Measurements from ENCODE around the gene GAB4.

GAB4 gene

GRCh38 chr22:16989915-16990314 is 18.1 kb downstream of the GAB4 start:
- no peak for TF ChIP-seq CTCF (IDR thresholded peaks at IDR 0.05)
- H3K27ac ChIP-seq, result no peak overlapping the region
- DNase-seq (ENCODE audit: low spot score), result no peak
- no peak overlapping the region for H3K4me3 ChIP-seq

GRCh38 chr22:16988257-16988656 is 19.8 kb downstream of the GAB4 start:
- no peak overlapping the region for H3K27ac ChIP-seq
- peak; percentile 53 for DNase-seq (ENCODE audit: low spot score)
- H3K4me3 ChIP-seq, result no peak overlapping the region
- no peak for TF ChIP-seq CTCF (IDR thresholded peaks at IDR 0.05)

- Histone ChIP-seq H3K4me3 (no peak overlapping the region), H3K27ac (no peak overlapping the region)
- DNase-seq (ENCODE audit: low spot score), result peak; percentile 63
- no peak for TF ChIP-seq CTCF (IDR thresholded peaks at IDR 0.05)
These were observed 20.2 kb downstream of the GAB4 start for GRCh38 chr22:16987822-16988221.

- no peak for TF ChIP-seq CTCF (IDR thresholded peaks at IDR 0.05)
- Histone ChIP-seq H3K27ac (no peak overlapping the region), H3K4me3 (no peak overlapping the region)
- DNase-seq (ENCODE audit: low spot score), result peak; percentile 24
These were observed 32.7 kb downstream of the GAB4 start for GRCh38 chr22:16975155-16975885.

- no peak for TF ChIP-seq CTCF (IDR thresholded peaks at IDR 0.05)
- no peak overlapping the region for H3K4me3 ChIP-seq
- H3K27ac ChIP-seq, result no peak overlapping the region
- DNase-seq (ENCODE audit: low spot score), result no peak
These were observed 33.5 kb downstream of the GAB4 start for GRCh38 chr22:16974298-16975084.

- H3K27ac ChIP-seq, result no peak overlapping the region
- TF ChIP-seq CTCF (IDR thresholded peaks at IDR 0.05), result no peak
- H3K4me3 ChIP-seq, result no peak overlapping the region
- no peak for DNase-seq (ENCODE audit: low spot score)
These were observed 34.3 kb downstream of the GAB4 start for GRCh38 chr22:16973591-16974297.
